Ishikawa (cell line): Measurements from ENCODE around the gene RHBDF2.

Experiments used
- EGR1 ChIP-seq: IDR thresholded peaks from 2 replicates; pipeline ENCODE4 v1.6.1; 2012
- EP300 ChIP-seq: IDR thresholded peaks from 2 replicates; pipeline ENCODE4 v1.6.1; 2012; ENCODE audit warnings: borderline replicate concordance
- MAX ChIP-seq: IDR thresholded peaks from 2 replicates; pipeline ENCODE4 v1.6.1; 2012
- NFIC ChIP-seq: IDR thresholded peaks from 2 replicates; pipeline ENCODE4 v1.6.1; 2012
- RAD21 ChIP-seq: IDR thresholded peaks from 2 replicates; pipeline ENCODE4 v1.6.1; 2012; ENCODE audit warnings: low read depth
- REST ChIP-seq: IDR thresholded peaks from 2 replicates; pipeline ENCODE4 v1.6.1; 2012; ENCODE audit warnings: low read depth, mild to moderate bottlenecking
- TEAD4 ChIP-seq: IDR thresholded peaks from 2 replicates; pipeline ENCODE4 v1.6.1; 2012
- YY1 ChIP-seq: IDR thresholded peaks from 2 replicates; pipeline ENCODE4 v1.6.1; 2012; ENCODE audit warnings: low read depth

GRCh38 chr17:76549215-76549518 is 47.9 kb upstream of the RHBDF2 start:
- TF ChIP-seq REST (no peak), NFIC (no peak), EP300 (no peak), EGR1 (no peak), YY1 (no peak), TEAD4 (no peak), MAX (no peak), RAD21 (no peak)
